SK-N-MC (cell line): ENCODE results near the gene MAGI2.

Experiments
- EZH2 ChIP-seq: fragments of 200-600 bp; sonication (generic); IDR thresholded peaks from one replicate; pipeline ENCODE4 v1.6.1; 2017; ENCODE audit warnings: antibody characterized with exemption
- POLR2AphosphoS5 ChIP-seq: IDR thresholded peaks from 2 replicates; pipeline ENCODE4 v1.6.1; 2012; ENCODE audit warnings: mild to moderate bottlenecking, low read depth, low read length, borderline replicate concordance

GRCh38 chr7:78129865-78130264, 1323.6 kb downstream of the MAGI2 start:
- TF ChIP-seq EZH2 (no peak), POLR2AphosphoS5 (no peak)
